GM18499 (cell line): ENCODE data around the gene NALF2.

ENCODE experiments used
- ATAC-seq: cut with Tn5 transposase; IDR thresholded peaks from one replicate; pipeline ENCODE4 v1.9.1; 2021; ENCODE audit warnings: moderate number of reproducible peaks; ENCODE audit not compliant: insufficient read depth, unreplicated experiment

NALF2 gene

GRCh38 chrX:69503782-69504625, at the start of gene NALF2:
Gene NALF2, plus strand, starts transcription at chrX:69504326. Its CDS starts 957 bp downstream, at chrX:69505283.
- no peak for ATAC-seq

- ATAC-seq, result no peak
Observed at GRCh38 chrX:69457756-69458155, 46.4 kb upstream of the NALF2 start.

- ATAC-seq, result no peak
Observed at GRCh38 chrX:69466546-69466945, 37.6 kb upstream of the NALF2 start.

- ATAC-seq, result no peak
Observed at GRCh38 chrX:69469975-69470374, 34.2 kb upstream of the NALF2 start.

GRCh38 chrX:69489625-69490024, 14.5 kb upstream of the NALF2 start:
- no peak for ATAC-seq

- no peak for ATAC-seq
Observed at GRCh38 chrX:69493193-69493592, 10.9 kb upstream of the NALF2 start.

- ATAC-seq, result no peak
Observed at GRCh38 chrX:69493766-69494165, 10.4 kb upstream of the NALF2 start.

GRCh38 chrX:69496183-69496582, 7.9 kb upstream of the NALF2 start:
- ATAC-seq, result no peak

GRCh38 chrX:69501429-69501828, 2.7 kb upstream of the NALF2 start:
- no peak for ATAC-seq

GRCh38 chrX:69503228-69503781, 821 bp upstream of the NALF2 start:
- ATAC-seq, result no peak

GRCh38 chrX:69504626-69505612, 793 bp downstream of the NALF2 start:
- ATAC-seq, result no peak

- ATAC-seq, result no peak
Observed at GRCh38 chrX:69505772-69506616, 1.9 kb downstream of the NALF2 start.

- ATAC-seq, result no peak
Observed at GRCh38 chrX:69506617-69507499, 2.7 kb downstream of the NALF2 start.

- no peak for ATAC-seq
Observed at GRCh38 chrX:69507500-69507789, 3.3 kb downstream of the NALF2 start.

GRCh38 chrX:69508610-69509009, 4.5 kb downstream of the NALF2 start:
- ATAC-seq, result no peak

GRCh38 chrX:69510137-69510715, 6.1 kb downstream of the NALF2 start:
- no peak for ATAC-seq

- no peak for ATAC-seq
Observed at GRCh38 chrX:69510914-69511513, 6.9 kb downstream of the NALF2 start.

- ATAC-seq, result no peak
Observed at GRCh38 chrX:69522052-69522451, 17.9 kb downstream of the NALF2 start.
